ENCODE results near the gene PALLD. TPM values are rescaled to one million over a fixed set of nuclear protein-coding genes. Genes with fewer than 3 reads are reported as not detected.

The PALLD gene
- total RNA-seq, 4 donors from 2014 or later: 58.5 to 164 (median 84.2) TPM

- DNase-seq (ENCODE audit: low spot score): no peak
- ATAC-seq (ENCODE audit: low FRiP score): no peak
- no peak for TF ChIP-seq CTCF (IDR thresholded peaks at IDR 0.05)
Observed at GRCh38 chr4:168677063-168677462, 180.2 kb downstream of the PALLD start.

- ATAC-seq (ENCODE audit: low FRiP score): no peak
- DNase-seq (ENCODE audit: low spot score): no peak
- no peak for TF ChIP-seq CTCF (IDR thresholded peaks at IDR 0.05)
Observed at GRCh38 chr4:168677879-168678278, 181.0 kb downstream of the PALLD start.

GRCh38 chr4:168678751-168679366 lies 182.0 kb downstream of the PALLD start:
- no peak for TF ChIP-seq CTCF (IDR thresholded peaks at IDR 0.05)
- no peak for DNase-seq (ENCODE audit: low spot score)
- ATAC-seq (ENCODE audit: low FRiP score): no peak

GRCh38 chr4:168679397-168679796 lies 182.5 kb downstream of the PALLD start:
- no peak for TF ChIP-seq CTCF (IDR thresholded peaks at IDR 0.05)
- ATAC-seq (ENCODE audit: low FRiP score): no peak
- no peak for DNase-seq (ENCODE audit: low spot score)

- DNase-seq (ENCODE audit: low spot score): no peak
- TF ChIP-seq CTCF (IDR thresholded peaks at IDR 0.05): no peak
- no peak for ATAC-seq (ENCODE audit: low FRiP score)
Observed at GRCh38 chr4:168679819-168680218, 183.0 kb downstream of the PALLD start.

GRCh38 chr4:168682898-168683500 lies 186.1 kb downstream of the PALLD start:
- ATAC-seq (ENCODE audit: low FRiP score) (no peak), DNase-seq (ENCODE audit: low spot score) (no peak)
- TF ChIP-seq CTCF (IDR thresholded peaks at IDR 0.05): no peak

GRCh38 chr4:168683595-168683994 lies 186.7 kb downstream of the PALLD start:
- no peak for TF ChIP-seq CTCF (IDR thresholded peaks at IDR 0.05)
- no peak for DNase-seq (ENCODE audit: low spot score)

More at GRCh38 chr4:168683595-168683994, 186.7 kb downstream of the PALLD start:
- ATAC-seq (ENCODE audit: low FRiP score): no peak
